BJ (cell line): ENCODE results near the gene HIRIP3. TPM values are rescaled to one million over a fixed set of nuclear protein-coding genes. Genes with fewer than 3 reads are reported as not detected.

Experiments used
- CTCF ChIA-PET: fragments of 350-600 bp; formaldehyde crosslinking; extraction: SDS; loops from one replicate; lab custom pipeline; 2021; ENCODE audit warnings: antibody characterized with exemption, inconsistent platforms; lab: Yijun Ruan, JAX
- POLR2A ChIA-PET: fragments of 300-600 bp; sonication (Branson Sonifier 250); formaldehyde crosslinking; extraction: SDS; loops from one replicate; lab custom pipeline; 2021; ENCODE audit warnings: antibody characterized with exemption; lab: Charles Lee
- DNase-seq: peaks from one replicate; pipeline ENCODE4 v3.0.0-alpha.2; 2011; ENCODE audit warnings: low read depth
- H3K27me3 ChIP-seq: 2 replicates; pipeline ENCODE4 v1.6.0; 2011; ENCODE audit warnings: low read length; ENCODE audit not compliant: control insufficient read depth, insufficient read depth
- H3K36me3 ChIP-seq: 2 replicates; pipeline ENCODE4 v1.5.1; 2011; ENCODE audit warnings: low read length; ENCODE audit not compliant: control insufficient read depth, insufficient read depth
- H3K4me3 ChIP-seq: 2 replicates; pipeline ENCODE4 v1.5.1; 2011; ENCODE audit warnings: low read depth, mild to moderate bottlenecking, control low read depth, low read length
- polyA plus RNA-seq: library from polyadenylated mRNA; depleted of rRNA; stranded (reverse); fragments of >200 nt; gene quantifications from 2 replicates; pipeline ENCODE4 v1.2.3, GENCODE V29; 2011
- TF ChIP-seq, protein P1 (sequence below): IDR thresholded peaks from 2 replicates; pipeline ENCODE4 v1.5.1; 2011; ENCODE audit warnings: low read depth, mild to moderate bottlenecking, control low read depth, inconsistent platforms, low read length, moderate library complexity; ENCODE audit not compliant: insufficient read depth

HIRIP3 gene
- polyA plus RNA-seq, 1 experiment: 9.6 TPM

DNA sequence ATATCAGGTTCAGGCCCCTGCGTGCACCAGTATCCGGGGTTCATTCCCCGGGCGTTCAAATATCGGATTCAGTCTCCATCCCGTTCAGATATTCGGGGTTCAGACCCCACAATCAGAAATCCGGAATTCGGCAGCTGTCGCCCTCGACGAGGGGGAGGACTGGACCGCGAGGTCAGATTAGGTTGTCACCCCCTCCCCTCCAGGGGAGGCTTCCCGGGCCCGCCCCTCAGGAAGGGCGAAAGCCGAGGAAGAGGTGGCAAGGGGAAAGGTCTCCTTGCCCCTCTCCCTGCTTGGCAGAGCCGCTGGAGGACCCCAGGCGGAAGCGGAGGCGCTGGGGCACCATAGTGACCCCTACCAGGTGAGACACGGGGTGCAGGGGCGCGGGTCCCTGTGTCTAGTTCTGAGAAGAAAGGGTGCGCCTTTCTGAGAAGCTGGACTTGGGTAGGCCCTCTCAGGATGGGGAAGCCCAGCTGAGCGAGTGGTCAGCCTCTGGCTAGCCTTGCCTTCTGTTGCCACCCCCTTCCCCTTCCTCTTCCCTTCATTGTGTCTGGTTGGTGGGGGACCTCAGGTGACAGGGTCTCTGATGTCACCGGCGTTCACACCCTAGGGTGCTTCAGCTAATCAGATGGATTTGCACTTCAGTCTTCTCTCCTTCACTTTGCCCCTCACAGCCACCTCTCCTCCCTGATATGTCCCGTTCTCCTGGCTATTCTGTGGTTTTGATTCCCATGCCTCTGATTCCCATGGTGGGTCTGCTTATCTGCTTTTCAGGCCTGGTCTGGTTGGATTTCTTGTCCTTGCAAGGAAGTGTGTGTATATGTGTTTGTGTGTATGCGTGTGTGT is 20.9 kb downstream of the HIRIP3 start:
- POLR2A ChIA-PET: interaction anchor here (0.6 kb wide), 1 partner anchor 102 kb away, joined by 4 read pairs; no protein-coding TSS in a partner anchor
- H3K4me3 ChIP-seq: peak overlapping the region; percentile 83
- no peaks in the 10 kb centered on the region for H3K27me3 ChIP-seq
- CTCF ChIA-PET: interaction anchor here (0.9 to 1.8 kb wide), 2 partner anchors 13 to 73 kb away, joined by 3 to 4 read pairs; no protein-coding TSS in a partner anchor
- DNase-seq: no peak
- TF ChIP-seq, protein P1, sequence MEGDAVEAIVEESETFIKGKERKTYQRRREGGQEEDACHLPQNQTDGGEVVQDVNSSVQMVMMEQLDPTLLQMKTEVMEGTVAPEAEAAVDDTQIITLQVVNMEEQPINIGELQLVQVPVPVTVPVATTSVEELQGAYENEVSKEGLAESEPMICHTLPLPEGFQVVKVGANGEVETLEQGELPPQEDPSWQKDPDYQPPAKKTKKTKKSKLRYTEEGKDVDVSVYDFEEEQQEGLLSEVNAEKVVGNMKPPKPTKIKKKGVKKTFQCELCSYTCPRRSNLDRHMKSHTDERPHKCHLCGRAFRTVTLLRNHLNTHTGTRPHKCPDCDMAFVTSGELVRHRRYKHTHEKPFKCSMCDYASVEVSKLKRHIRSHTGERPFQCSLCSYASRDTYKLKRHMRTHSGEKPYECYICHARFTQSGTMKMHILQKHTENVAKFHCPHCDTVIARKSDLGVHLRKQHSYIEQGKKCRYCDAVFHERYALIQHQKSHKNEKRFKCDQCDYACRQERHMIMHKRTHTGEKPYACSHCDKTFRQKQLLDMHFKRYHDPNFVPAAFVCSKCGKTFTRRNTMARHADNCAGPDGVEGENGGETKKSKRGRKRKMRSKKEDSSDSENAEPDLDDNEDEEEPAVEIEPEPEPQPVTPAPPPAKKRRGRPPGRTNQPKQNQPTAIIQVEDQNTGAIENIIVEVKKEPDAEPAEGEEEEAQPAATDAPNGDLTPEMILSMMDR: no peak
- peaks cover 25% of the 10 kb centered on the region for H3K36me3 ChIP-seq

DNA sequence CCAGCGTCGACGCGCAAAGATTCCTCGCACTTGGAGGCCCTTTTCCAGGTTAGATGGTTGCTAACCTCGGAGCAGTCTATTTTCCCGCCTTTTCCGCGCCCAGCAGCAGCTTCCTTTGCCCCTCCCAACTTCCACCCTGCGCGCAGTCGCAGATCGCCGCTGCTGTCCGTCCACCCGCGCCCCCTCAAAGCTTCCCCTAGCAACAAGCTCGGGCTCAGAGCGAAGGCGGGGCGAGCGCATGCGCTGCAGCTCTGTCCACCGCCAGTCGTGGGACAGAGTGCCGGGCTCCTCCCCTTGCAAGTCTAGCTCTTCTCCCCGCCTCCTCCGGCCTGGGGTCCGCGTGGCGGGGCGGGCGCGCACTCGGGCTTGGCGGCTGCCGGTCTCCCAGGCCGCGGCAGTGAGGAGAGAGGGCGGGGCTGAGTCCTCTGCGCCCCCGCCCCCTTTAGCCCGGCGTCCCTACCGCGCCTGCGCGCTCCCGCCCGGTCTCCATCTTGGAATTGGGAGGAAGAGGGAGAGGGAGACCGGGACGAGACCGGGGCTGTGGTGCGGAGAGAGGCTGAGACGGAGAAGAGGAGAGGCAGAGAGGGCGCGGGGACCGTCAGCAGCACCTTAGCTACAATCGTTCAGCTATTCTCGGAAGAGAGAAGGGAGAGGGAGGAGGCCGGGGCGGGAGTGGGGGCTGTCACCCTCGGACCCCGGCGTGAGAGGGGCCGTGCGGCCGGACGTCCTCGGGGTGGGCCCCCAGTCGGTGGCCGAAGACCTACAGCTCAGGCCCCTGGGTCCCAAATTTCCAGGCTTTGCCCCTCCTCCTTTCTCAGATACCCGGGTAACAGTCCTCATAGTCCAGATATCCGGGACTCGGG is 21.8 kb downstream of the HIRIP3 start, which contains the start of gene TAOK2:
TSS of gene TAOK2 (plus strand) at position 485 of the 863 bp plus-strand sequence. CDS start 3,905 bp downstream, outside the sequence.
- TF ChIP-seq, protein P1: no peak
- DNase-seq: peak; percentile 99
- peaks cover 18% of the 10 kb centered on the region for H3K36me3 ChIP-seq
- ChIA-PET CTCF (interaction anchor here (0.8 to 1.7 kb wide), 3 partner anchors 12 to 67 kb away, joined by 3 to 5 read pairs (median 3); partner anchors contain the start of gene TMEM219), POLR2A (interaction anchor here (0.6 to 1.0 kb wide), 6 partner anchors 11 to 153 kb away, joined by 3 to 9 read pairs (median 5); partner anchors contain the start of genes KCTD13, MVP and TMEM219)
- H3K27me3 ChIP-seq: no peaks in the 10 kb centered on the region
- peak within 1 kb of the TSS; percentile 83 for H3K4me3 ChIP-seq

GRCh38 chr16:29972992-29973383 is 22.4 kb downstream of the HIRIP3 start:
- TF ChIP-seq, protein P1: no peak
- peaks cover 13% of the 10 kb centered on the region for H3K36me3 ChIP-seq
- CTCF ChIA-PET: interaction anchor here (0.8 to 1.7 kb wide), 3 partner anchors 11 to 66 kb away, joined by 3 to 5 read pairs (median 3); partner anchors contain the start of gene TMEM219
- POLR2A ChIA-PET: interaction anchor here (0.6 to 1.0 kb wide), 6 partner anchors 10 to 152 kb away, joined by 3 to 9 read pairs (median 5); partner anchors contain the start of genes KCTD13, MVP and TMEM219
- H3K27me3 ChIP-seq: no peaks in the 10 kb centered on the region
- no peak for DNase-seq
- no peak overlapping the region for H3K4me3 ChIP-seq

- CTCF ChIA-PET: interaction anchor here (1.4 to 1.7 kb wide), 2 partner anchors 11 to 66 kb away, joined by 3 to 5 read pairs; partner anchors contain the start of gene TMEM219
Measured at GRCh38 chr16:29972500-29972899, 22.9 kb downstream of the HIRIP3 start.

More at GRCh38 chr16:29972500-29972899, 22.9 kb downstream of the HIRIP3 start:
- Histone ChIP-seq H3K4me3 (no peak overlapping the region), H3K36me3 (peaks cover 10% of the 10 kb centered on the region), H3K27me3 (no peaks in the 10 kb centered on the region)
- no peak for DNase-seq
- POLR2A ChIA-PET: no interaction called here
- TF ChIP-seq, protein P1: no peak
